A673 (cell line): ENCODE measurements around the gene MAP7. TPM values are rescaled to one million over a fixed set of nuclear protein-coding genes. Genes with fewer than 3 reads are reported as not detected.

Experiments used
- BruUV-seq: library from RNA; stranded (reverse); fragments of 400-500 nt; replicated peaks from 2 replicates; lab custom pipeline; 2021; lab: Mats Ljungman, UMichigan
- CTCF ChIA-PET: fragments of 300-600 bp; sonication (Branson Sonifier 250); formaldehyde crosslinking; loops from one replicate; lab custom pipeline; 2022; ENCODE audit warnings: antibody characterized with exemption; lab: Charles Lee
- POLR2A ChIA-PET: fragments of 300-600 bp; sonication (Branson Sonifier 250); formaldehyde crosslinking; loops from one replicate; lab custom pipeline; 2022; ENCODE audit warnings: antibody characterized with exemption; ENCODE audit not compliant: low non-redundant PET; lab: Charles Lee
- DNase-seq: peaks from one replicate; pipeline ENCODE4 v3.0.0-alpha.2; 2015; ENCODE audit warnings: low spot score
- H3K27ac ChIP-seq: fragments of 200-600 bp; sonication (generic); 2 replicates; pipeline ENCODE4 v1.5.1; 2016; ENCODE audit warnings: mixed run types, low read depth, mild to moderate bottlenecking, mixed read lengths, antibody characterized with exemption, low read length; ENCODE audit not compliant: poor library complexity, severe bottlenecking
- H3K27me3 ChIP-seq: fragments of 200-600 bp; sonication (generic); replicated peaks from 2 replicates; pipeline ENCODE4 v1.6.1; 2017; ENCODE audit warnings: mixed run types, low read depth, mild to moderate bottlenecking, mixed read lengths, antibody characterized with exemption, low read length; ENCODE audit not compliant: insufficient read depth, poor library complexity
- H3K36me3 ChIP-seq: fragments of 200-600 bp; sonication (generic); 2 replicates; pipeline ENCODE4 v1.6.1; 2016; ENCODE audit warnings: mixed run types, mild to moderate bottlenecking, mixed read lengths, antibody characterized with exemption, low read length; ENCODE audit not compliant: insufficient read depth, poor library complexity, severe bottlenecking
- H3K4me1 ChIP-seq: fragments of 200-600 bp; sonication (generic); 2 replicates; pipeline ENCODE4 v1.6.1; 2017; ENCODE audit warnings: mixed run types, mild to moderate bottlenecking, mixed read lengths, antibody characterized with exemption, low read length; ENCODE audit not compliant: insufficient read depth, poor library complexity, severe bottlenecking
- H3K4me3 ChIP-seq: fragments of 200-600 bp; sonication (generic); 2 replicates; pipeline ENCODE4 v1.5.1; 2016; ENCODE audit warnings: low read depth, mixed run types, mild to moderate bottlenecking, mixed read lengths, low read length; ENCODE audit not compliant: poor library complexity, severe bottlenecking
- H3K9me3 ChIP-seq: fragments of 200-600 bp; sonication (generic); 2 replicates; pipeline ENCODE4 v1.6.1; 2016; ENCODE audit warnings: mixed run types, low read depth, mild to moderate bottlenecking, mixed read lengths, antibody characterized with exemption, low read length; ENCODE audit not compliant: poor library complexity, severe bottlenecking
- CTCF ChIP-seq: fragments of 300-800, 200-600 bp; sonication (generic); conservative IDR thresholded peaks from 2 replicates; pipeline ENCODE4 v1.5.1; 2017; ENCODE audit warnings: low read depth, mild to moderate bottlenecking, antibody characterized with exemption, low read length, moderate library complexity, mixed read lengths
- EZH2 ChIP-seq: fragments of 200-600 bp; sonication (generic); IDR thresholded peaks from 2 replicates; pipeline ENCODE4 v1.6.1; 2017; ENCODE audit warnings: borderline replicate concordance, low read depth, mild to moderate bottlenecking, mixed read lengths, antibody characterized with exemption, low read length; ENCODE audit not compliant: poor library complexity, severe bottlenecking
- intact Hi-C: fragments of 100-400 bp; cut with micrococcal nuclease; formaldehyde crosslinking; loops from one replicate; pipeline ENCODE4 v1.10.0; 2022; ENCODE audit not compliant: unreplicated experiment
- total RNA-seq: library from RNA; stranded (reverse); gene quantifications from 2 replicates; pipeline ENCODE4 v1.2.3, GENCODE V29; 2021

Gene MAP7
- total RNA-seq, 1 experiment from 2014 or later: 0.09 TPM

- no peak overlapping the region for H3K27ac ChIP-seq
- H3K4me3 ChIP-seq: no peak overlapping the region
- BruUV-seq: no TSS peak
- no peak for DNase-seq
- peaks cover 3% of the 10 kb centered on the region for H3K27me3 ChIP-seq
- no peaks in the 10 kb centered on the region for H3K9me3 ChIP-seq
- intact Hi-C loops: no loop called here
- no peak for TF ChIP-seq EZH2
- TF ChIP-seq CTCF: no peak
- ChIA-PET CTCF (no interaction called here), POLR2A (no interaction called here)
- no peaks in the 10 kb centered on the region for H3K4me1 ChIP-seq
- no peaks in the 10 kb centered on the region for H3K36me3 ChIP-seq
Observed at GRCh38 chr6:136350914-136351313, 199.3 kb downstream of the MAP7 start.

- TF ChIP-seq CTCF (no peak), EZH2 (no peak)
- Histone ChIP-seq H3K4me3 (no peak overlapping the region), H3K27me3 (no peaks in the 10 kb centered on the region), H3K4me1 (peaks cover 7% of the 10 kb centered on the region), H3K9me3 (no peaks in the 10 kb centered on the region), H3K27ac (no peak overlapping the region), H3K36me3 (no peaks in the 10 kb centered on the region)
- no peak for DNase-seq
- no TSS peak for BruUV-seq
- CTCF ChIA-PET: no interaction called here
- intact Hi-C loops: no loop called here
- POLR2A ChIA-PET: no interaction called here
Observed at GRCh38 chr6:136347847-136348246, 202.4 kb downstream of the MAP7 start.

DNA sequence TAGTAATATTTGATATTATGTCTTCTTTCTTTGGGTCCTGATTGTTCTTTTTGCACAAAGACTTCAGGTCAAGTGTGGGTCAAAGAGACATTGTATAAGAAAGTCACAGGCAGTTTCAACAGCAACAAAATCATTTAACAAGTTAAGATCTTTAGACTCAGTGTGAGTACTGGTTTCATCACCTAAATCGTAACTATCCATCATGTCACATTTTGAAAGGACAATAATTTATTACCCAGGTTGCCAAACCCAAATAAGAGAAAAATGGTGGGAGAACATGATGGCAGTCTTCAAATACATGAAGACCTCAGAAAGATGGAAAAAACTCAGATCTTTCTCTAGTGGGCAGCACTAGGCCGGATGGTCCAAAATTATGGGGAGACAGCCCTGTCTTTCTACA, 205.1 kb downstream of the MAP7 start:
- POLR2A ChIA-PET: no interaction called here

More for the DNA sequence above, 205.1 kb downstream of the MAP7 start:
- H3K27me3 ChIP-seq: no peaks in the 10 kb centered on the region
- BruUV-seq: no TSS peak
- no peaks in the 10 kb centered on the region for H3K36me3 ChIP-seq
- intact Hi-C loops: no loop called here
- no peaks in the 10 kb centered on the region for H3K9me3 ChIP-seq
- no peak overlapping the region for H3K4me3 ChIP-seq
- TF ChIP-seq EZH2 (no peak), CTCF (no peak)
- peaks cover 7% of the 10 kb centered on the region for H3K4me1 ChIP-seq
- DNase-seq: no peak
- CTCF ChIA-PET: no interaction called here
- no peak overlapping the region for H3K27ac ChIP-seq
